NK-92 (cell line): Measurements from ENCODE around the gene ANKRD9.
"Not testable (repeated sequence)": the region's sequence is repeated elsewhere in the genome, so short reads cannot be mapped to it uniquely, and the experiment has no call there.

Experiments used
- DNase-seq: peaks from one replicate; lab custom pipeline; 2025; ENCODE audit not compliant: unreplicated experiment; lab: John Stamatoyannopoulos, UW

ANKRD9 gene, protein sequence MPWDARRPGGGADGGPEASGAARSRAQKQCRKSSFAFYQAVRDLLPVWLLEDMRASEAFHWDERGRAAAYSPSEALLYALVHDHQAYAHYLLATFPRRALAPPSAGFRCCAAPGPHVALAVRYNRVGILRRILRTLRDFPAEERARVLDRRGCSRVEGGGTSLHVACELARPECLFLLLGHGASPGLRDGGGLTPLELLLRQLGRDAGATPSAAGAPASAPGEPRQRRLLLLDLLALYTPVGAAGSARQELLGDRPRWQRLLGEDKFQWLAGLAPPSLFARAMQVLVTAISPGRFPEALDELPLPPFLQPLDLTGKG

DNA sequence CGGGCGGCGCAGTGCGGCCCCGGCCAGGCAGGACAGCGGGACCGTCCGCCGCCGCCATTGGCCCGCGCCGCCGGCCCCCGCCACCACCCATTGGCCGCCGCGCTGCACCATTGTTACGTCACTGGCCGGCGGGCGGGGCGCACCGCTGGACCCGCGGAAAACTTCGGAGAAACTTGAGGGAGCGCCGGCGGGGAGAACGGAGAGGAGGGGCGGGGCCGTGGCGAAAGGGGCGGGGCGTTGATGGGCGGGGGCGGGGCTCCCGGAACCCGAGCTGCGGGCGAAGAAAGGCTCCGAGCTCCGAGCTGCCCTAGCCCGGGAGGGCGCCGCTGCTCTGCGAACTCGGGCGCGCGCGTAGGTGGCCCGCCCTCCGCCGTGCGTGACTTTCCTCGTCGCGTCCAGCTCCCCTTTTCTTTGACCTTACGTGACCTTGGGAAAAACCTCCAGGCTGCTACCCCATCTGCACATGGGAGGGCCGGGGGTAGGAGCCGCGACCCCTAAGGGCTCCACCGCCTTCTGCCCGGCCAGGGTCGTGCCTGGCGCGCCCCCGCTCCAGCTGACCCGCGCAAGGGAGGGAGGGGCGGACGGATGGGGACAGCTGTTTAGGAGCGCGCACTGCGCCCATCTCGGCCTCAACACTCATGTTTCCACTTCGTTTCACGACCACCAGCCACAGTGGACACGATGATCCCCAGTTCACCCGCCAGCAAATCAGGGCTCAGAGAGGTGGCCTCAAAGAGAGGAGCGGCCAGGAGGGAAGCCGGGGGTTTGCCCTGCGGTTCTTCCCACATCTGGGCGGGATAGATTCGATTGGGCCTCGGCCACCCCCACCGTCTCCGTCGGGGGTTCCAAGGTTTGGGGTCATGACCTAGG lies at the start of gene ANKRD9:
ANKRD9 (minus strand) TSS at position 31 of the 870 bp plus-strand sequence. CDS start 1,887 bp downstream, outside the sequence.
- no peak for DNase-seq

DNA sequence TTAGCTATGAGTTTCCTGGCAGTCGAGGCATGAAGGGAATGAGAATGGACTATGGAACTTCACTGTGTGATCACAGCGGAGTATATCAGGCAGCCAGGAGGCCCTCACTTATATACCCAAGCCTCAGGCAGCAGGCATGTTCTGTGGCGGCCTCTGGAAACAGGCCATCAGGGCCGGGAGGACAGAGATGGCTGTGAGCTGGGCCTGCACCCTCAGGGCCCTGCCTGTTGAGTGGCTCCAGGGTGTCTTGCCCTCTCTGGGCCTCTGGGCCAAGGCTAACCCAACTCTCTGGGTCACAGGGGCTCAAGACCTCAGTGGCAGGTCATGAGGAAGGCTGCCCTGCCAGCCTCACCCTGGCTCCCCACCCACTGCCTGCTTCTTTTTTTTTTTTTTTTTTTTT lies 49.0 kb upstream of the ANKRD9 start:
- no peak for DNase-seq

DNA sequence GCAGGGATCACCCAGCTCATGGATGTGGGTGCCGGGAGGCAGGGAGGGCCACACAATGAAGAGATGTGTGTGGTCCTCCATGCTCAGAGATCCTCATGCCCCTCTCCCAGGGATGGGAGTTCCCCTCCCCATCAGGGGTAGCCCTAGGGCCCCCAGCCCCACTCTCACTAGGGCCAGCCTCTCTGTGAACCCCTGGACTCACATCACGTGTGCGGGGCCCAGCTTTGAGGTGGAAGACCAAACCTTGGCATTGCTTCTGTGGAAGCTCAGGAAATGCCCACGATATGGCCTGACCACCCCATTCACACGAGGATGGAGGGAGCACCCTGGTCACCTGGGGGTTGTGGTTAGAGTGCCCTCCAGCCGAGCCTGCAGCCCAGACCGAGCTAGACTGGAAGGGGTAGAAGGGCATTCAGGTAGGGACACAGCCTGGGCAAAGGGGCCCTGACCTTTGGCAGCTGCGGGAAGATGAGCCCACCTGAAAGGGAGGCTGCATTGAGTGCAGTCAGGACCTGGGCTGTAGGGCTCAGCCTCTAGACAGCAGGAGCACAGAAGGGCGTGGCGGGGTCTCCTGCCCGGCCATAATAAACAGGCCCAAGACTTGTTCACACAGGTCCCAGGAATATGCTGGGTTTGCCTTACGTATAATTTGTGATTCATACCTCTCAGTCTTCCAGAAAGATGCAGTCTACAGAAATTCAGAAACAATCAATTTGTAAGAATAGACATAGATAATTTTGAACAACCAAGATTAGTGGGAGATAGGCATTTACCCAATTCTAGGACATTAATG lies 48.1 kb upstream of the ANKRD9 start:
- DNase-seq, result no peak

DNA sequence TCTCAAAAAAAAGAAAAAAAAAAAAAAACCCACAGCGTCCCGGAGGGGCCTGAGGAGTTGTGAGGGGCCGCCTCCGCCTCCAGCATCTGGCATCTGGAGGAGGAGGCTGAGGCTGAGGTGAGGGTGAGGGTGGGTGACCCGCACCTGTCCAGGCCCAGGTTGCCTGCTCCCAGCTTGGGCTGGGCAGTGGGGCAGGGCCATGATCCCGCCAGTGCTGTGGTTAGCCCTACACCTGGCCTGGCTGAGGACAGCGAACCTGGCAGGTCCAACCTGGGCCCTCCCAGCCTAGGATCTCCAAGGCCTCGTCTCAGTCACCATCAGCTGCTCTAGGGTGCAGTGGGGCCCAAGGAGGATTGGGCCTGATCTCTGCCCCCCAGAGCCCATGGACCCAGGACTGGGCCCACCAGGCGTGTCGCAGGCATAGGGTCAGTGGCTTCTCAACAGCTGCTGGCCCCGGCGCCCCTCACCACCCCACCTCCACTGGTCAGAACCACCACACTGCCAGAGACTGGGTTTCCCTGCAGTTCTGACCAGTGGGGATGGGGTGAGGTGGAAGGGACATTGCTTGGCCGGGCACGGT lies 46.6 kb upstream of the ANKRD9 start:
- DNase-seq, result no peak

DNA sequence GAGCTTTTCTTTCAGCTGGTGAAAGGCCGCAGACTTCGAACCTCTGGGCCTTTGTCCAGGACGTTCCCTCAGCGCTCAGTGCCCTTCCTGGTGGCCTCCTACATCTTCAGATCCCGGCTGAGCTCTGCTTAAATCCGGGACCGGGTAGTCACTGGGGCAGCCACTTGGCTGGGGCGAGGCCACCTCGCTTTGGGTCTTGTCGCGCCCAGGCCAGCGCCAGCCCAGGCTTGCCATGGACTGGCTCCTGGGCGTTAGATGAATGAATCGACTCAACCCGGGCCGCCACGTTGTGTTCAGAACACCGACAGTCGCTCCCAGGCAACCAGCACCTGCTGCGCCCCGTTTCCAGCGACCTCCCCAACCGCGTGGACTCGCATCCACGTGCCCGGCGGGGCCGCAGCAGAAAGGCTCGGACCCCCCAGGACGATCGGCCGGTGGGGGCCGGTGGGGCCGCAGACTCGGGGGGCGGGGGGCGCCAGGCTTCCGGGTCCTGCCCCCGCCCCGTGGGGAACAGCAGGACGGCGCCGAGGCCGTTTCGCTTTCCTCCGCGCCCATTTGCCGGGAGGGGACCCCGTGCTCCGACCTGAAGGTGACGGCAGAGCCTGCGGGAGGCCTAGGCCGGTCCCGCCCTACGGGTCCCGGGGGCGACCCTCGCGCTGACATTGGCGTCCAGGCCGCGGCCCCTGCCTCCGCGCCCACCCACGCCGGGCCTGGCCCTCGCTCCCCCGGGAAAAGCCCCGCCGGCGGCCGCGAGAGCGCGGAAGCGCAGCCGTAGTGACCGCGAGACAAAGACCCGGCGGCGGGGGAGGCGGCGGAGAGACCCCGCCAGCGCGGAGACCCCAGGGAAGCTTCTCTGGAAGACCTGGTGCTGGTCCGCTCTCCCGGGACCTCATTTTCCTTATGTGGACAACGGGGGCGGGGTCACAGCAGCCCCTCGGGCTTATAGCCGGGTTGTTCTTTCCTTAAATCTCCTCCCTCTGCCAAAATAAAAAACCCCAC lies 45.5 kb upstream of the ANKRD9 start:
- no peak for DNase-seq

DNA sequence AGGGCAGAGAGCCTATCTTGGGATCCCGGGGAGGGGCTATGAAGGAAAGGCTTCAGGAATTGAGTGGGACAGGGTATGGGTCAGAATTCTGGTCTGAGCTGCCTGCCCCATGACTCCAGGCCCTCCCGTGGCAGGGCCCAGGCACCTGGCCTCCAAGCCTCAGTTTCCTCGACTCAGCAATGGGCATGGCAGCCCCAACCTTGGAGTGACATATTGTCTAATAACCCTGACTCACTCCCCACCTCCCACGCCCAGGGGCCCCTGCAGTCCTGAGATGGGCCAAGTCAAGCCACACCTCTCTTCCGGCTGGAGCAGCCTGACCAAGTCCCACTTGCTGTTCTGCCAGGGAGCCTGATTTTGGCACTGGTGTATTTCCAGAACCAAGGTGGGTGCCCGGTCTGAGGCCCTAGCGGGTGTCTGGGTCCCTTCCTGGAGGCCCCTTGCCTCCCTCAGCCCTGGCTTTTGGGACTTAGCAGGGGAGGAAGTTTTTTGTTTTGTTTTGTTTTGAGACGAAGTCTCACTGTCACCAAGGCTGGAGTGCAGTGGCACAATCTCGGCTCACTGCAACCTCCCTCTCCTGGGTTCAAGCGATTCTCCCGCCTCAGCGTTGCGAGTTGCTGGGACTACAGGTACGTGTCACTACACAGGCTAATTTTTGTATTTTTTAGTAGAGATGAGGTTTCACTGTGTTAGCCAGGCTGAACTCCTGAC lies 42.6 kb upstream of the ANKRD9 start:
- DNase-seq, result no peak

DNA sequence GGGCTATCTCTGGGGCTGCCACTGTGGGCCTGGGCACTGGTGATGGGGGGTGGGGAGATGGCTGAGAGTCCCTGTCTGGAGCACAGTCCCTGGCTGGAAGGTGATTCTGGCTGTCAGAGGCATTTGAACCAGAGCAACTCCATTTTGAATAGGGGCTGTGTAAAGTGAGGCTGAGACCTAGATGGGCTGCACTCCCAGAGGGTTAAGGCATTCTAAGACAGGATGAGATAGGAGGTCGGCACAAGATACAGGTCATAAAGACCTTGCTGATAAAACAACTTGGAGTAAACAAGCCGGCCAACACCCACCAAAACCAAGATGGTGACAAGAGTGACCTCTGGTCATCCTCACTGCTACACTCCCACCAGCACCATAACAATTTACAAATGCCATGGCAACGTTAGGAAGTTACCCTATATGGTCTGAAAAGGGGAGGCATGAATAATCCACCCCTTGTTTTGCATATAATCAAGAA lies 41.4 kb upstream of the ANKRD9 start:
- DNase-seq, result not testable (repeated sequence)

DNA sequence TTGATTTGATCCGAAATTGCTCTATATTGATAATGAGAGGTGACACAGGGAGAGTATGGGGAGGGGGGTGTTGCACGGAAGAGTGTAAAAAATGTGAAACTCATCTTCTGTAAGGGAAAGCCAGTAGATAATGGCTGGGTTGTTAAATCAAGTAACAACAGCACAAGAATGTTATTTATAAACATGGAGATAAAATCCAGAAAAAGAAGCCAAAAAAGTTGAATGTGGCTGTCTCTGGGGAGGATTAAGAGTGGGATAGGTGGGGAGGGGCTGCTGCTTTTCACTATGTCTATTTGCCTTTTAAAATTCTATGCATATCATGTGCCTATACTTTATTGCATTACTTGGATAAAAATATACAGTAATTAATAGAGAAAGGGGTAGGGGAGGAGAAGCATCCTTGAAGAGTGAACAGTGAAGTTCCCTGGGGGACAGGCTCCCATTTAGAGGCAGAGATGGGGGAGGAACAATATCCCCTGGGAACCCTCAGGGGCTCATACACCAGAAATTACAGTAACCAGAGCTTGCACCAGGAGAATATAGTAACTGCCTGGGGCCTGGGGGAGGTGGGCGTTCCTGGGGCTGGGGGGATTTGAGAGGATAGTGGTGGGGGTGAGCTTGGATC lies 39.2 kb upstream of the ANKRD9 start:
- DNase-seq, result no peak

DNA sequence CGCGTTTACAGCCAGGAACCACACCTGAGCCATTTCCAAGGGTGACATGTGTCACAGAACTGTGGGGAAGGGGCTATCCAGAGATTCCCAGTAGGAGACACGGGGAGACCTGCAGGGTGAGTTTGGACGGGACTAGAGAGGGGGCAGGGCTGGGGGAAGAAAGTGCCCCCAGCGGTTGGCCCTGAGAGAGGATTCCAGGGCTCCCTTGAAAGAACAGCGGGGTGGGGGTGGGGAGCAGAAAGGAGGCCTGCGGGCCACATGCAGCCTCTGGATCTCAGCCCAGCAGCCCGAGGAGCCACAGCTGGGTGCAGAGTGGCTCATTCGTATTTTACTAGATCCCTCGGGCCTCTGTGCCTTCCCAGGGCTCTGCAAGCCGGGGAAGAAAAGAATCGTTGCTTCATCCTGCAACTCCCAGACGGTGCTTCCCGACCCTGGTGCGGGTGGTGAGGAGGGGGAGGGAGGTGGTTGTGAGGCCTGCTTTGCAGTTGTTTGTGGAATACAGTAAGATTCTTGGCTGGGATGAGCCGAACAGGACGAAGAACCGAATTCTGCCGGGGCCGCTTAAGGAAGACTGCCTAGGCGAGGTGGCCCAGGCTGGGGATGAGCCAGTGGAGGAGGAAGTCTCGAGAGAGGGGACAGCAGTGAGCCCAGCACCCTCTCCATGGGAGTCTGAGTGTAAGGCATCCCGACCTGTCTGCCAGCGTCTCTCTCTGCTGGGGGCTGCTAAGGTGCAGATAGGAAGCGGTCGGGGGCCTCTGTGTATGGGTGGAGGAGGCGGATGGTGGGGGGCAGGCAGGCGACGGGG lies 36.1 kb upstream of the ANKRD9 start:
- DNase-seq, result no peak

DNA sequence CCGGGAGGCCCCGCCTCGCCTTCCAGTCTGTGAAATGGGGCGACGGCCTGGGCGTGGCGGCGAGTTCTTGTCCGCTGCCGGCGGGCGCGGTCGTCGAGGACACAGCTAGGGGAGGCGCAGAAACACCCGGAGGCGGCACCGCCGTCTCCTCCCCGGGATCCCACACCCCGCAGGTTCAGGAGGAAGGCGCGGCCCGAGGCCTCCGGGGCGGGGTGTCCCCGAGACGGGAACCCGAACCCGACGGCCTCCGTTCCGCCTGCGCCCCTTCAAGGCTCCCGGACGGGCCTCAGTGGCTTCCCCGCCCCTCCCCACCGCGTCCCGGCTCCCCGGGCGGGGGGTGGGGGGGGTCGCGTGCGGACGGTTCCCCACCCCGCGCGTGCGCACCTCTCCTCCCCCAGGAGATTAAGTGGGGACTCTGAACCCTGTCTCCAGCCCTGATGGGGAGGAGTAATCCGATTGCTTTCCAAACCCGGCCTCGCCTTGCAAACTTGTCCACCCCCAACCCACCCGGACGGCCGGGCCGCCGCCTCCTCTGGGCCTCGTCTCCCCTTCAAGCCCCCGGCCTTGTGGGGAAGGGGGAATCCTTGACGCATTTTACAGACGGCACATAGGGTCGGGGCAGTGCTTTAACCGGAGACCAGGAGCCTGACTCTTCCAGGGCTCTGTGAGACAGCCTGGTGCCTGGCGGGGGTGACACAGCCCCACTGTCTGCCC lies 35.3 kb upstream of the ANKRD9 start:
- no peak for DNase-seq

DNA sequence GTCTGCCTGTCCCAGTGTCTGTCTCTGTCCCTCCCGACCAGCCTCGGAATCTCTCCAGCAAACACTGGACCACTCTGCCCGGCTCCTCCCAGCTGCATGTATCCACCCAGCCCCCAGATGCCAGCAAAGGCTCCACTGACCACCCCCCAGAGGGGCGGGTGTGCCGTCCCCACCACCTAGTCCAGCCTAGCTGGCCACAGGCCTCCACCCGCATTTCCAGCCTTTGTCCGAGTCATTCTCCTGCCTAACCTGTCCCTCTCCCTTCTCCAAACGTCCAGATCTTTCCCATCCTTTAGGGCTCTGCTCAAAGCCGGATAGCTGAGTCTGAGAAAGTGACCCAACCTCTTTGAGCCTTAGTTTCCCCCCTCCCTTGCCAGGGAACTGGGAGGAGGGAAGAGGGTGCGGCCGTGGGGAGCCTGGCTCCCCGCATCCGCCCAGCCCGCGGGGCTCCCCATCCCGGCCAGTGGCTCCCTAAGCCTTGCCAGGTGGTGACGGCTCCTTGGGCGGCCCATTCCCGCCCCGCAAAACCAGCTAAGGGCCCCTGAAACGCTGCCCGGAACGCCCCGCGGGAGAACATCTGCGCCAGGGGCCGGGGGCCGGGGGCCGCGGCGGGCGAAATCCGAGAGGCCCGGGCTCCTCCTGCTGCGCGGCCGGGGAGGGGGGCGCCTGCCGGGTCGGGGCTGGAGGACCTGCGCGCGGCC lies 34.6 kb upstream of the ANKRD9 start:
- no peak for DNase-seq

DNA sequence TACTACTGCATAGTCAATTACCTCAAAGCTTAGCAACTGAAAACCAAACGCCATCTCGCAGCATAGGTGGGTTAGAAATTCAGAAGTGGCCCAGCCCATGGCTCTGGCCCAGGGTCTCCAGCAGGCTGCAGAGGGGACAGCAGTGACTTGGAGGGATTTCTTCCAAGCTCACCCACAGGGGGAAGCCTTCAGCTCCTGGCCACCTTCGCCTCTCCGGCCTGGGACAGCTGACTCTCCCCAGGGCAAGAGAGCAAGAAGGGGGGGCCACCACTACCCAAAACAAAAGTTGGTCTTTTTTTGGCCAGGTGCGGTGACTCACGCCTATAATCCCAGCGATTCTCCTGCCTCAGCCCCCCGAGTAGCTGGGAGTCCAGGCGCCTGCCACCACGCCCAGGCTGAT lies 32.2 kb upstream of the ANKRD9 start:
- no peak for DNase-seq

DNA sequence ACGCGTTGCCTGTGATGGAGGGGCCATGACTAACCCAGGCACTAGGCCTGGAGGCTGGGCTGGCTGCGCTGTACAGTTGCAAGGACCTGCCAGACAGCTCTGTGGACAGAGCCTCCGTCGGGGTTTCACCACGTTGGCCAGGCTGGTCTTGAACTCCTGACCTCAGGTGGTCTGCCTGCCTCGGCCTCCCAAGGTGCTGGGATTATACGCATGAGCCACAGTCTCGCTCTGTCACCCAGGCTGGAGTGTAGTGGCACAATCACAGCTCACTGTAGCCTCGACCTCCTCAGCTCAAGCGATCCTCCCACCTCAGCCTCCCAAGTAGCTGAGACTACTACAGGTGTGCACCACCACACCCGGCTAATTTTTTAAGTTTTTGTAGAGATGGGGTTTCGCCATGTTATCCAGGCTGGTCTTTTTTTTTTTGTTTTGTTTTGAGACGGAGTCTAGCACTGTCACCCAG lies 31.5 kb upstream of the ANKRD9 start:
- not testable (repeated sequence) for DNase-seq

DNA sequence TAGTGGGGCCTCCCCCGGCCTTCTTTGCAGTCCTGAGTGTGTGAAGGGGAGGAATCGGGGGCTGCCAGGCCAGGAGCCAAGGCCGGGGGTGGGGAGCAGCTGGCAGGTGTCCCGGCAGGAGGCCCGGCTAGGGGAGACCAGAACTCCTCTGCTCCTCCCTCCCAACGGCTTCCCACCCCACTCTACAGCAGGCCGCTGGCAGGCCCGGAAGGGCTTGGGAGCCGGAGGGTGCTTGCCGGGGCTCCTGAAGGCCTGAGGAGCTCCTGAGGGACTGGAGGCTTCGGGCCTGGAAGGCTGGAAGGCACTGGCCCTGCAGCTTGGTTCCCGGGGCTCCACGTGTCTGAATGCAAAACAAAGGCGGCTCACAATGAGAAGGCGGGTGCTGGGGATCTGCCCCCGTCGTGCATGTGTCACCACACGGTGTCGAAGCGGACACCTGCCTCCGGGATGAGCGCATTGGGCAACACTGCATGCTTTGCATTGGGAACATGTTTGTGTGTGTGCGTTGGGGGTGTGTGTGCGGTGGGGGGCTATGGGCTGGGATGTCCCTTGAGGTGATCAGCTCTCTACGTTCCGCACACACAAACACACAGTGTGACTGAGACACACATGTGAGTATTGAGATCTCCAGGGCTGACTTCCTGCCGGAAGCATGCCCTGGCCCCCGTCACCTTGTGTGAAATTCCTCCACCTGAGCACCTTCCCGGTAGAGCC lies 30.9 kb upstream of the ANKRD9 start:
- no peak for DNase-seq

DNA sequence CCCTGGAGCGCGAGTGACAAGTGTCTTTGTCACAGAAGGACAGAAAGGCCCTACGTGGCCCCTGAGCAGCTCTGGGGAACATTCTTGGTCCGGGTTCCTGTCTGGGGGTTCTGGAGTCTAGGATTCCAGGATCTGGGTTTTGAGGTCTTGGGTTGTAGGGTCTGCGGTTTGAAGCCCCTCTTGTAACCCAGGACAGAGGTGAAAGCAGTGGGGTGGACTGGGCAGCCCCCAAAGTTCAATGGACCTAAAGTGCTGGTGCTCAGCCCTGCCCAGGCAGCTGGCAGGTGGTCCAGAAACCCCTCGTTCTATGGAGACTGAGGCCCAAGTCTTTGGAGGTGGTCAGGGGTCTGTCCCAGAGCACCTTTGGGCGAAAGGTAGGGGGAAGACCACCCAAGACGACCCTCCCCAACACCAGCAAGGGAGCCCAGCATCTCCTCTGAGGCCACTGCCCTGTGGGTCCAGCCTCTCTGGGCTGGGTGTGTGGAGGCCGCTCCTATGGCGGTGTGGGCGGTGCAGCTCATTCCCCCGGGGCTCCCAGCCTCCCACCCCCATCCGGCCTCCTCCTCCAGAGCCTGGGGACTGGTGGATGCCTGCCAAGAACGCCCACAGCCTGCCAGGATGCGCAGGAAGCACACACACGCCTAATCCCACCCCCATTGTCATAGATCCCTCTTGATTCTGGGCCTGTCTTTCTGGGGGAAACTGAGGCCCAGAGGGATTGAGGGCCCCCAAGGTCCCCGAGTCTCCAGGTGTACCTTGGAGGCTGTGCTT lies 30.2 kb upstream of the ANKRD9 start:
- DNase-seq, result no peak
